H1 (cell line): ENCODE data around the gene RAB3GAP2. TPM values are rescaled to one million over a fixed set of nuclear protein-coding genes. Genes with fewer than 3 reads are reported as not detected.

Experiments
- CTCF ChIA-PET: fragments of 300-600 bp; sonication (Branson Sonifier 250); formaldehyde crosslinking; loops from one replicate; lab custom pipeline; 2021; ENCODE audit not compliant: partially characterized antibody; lab: Charles Lee
- POLR2A ChIA-PET: fragments of 300-600 bp; sonication (Branson Sonifier 250); formaldehyde crosslinking; loops from one replicate; lab custom pipeline; 2021; ENCODE audit warnings: inconsistent platforms; ENCODE audit not compliant: partially characterized antibody; lab: Charles Lee
- DNase-seq, 2 experiments: peaks; one replicate each; pipeline versions ENCODE4 v3.0.0 to v3.0.0-alpha.2; 2010 to 2022; ENCODE audit warnings: low spot score in 2 of 2, low read depth in 1 of 2, mixed read lengths in 1 of 2
- FAIRE-seq: peaks from 2 replicates; lab custom pipeline; 2011; peaks lifted over from hg19 to GRCh38; lab: Jason Lieb, UNC
- H2AFZ ChIP-seq: 2 replicates; pipeline ENCODE4 v1.8.1; 2012; ENCODE audit warnings: low read length, inconsistent platforms
- H2AK5ac ChIP-seq: 2 replicates; pipeline ENCODE4 v1.6.1; 2013; ENCODE audit warnings: low read depth, low read length
- H2BK120ac ChIP-seq: replicated peaks from 2 replicates; pipeline ENCODE3; 2013; ENCODE audit warnings: low read depth, low read length, inconsistent platforms
- H2BK12ac ChIP-seq: 2 replicates; pipeline ENCODE4 v1.6.1; 2013; ENCODE audit warnings: low read depth, low read length
- H2BK15ac ChIP-seq: 2 replicates; pipeline ENCODE4 v1.6.1; 2013; ENCODE audit warnings: low read length
- H2BK20ac ChIP-seq: 2 replicates; pipeline ENCODE4 v1.6.1; 2013; ENCODE audit warnings: low read length
- H2BK5ac ChIP-seq: 2 replicates; pipeline ENCODE4 v1.6.1; 2013; ENCODE audit warnings: low read depth, low read length
- H3K14ac ChIP-seq: 2 replicates; pipeline ENCODE4 v1.6.1; 2013; ENCODE audit warnings: inconsistent platforms; ENCODE audit not compliant: insufficient read length
- H3K18ac ChIP-seq: 2 replicates; pipeline ENCODE4 v1.6.1; 2013; ENCODE audit warnings: low read length; ENCODE audit errors: extremely low read depth
- H3K23ac ChIP-seq: 2 replicates; pipeline ENCODE4 v1.6.1; 2013; ENCODE audit warnings: inconsistent platforms; ENCODE audit not compliant: insufficient read length
- H3K23me2 ChIP-seq: 2 replicates; pipeline ENCODE4 v1.6.1; 2013; ENCODE audit warnings: low read depth, low read length
- H3K27ac ChIP-seq: 2 replicates; pipeline ENCODE4 v1.6.1; 2011; ENCODE audit warnings: low read depth, low read length, inconsistent platforms
- H3K27me3 ChIP-seq, 4 experiments: replicated peaks in 1 of 4; 1 replicate in 1 of 4; 2 replicates in 3 of 4; pipeline versions ENCODE4 v1.6.1 to v1.8.1; 2011 to 2013; ENCODE audit warnings: low read length in 3 of 4, mild to moderate bottlenecking in 3 of 4, inconsistent platforms in 2 of 4, mixed read lengths in 2 of 4, moderate library complexity in 1 of 4; ENCODE audit not compliant: control insufficient read depth in 3 of 4, insufficient read depth in 3 of 4; ENCODE audit errors: extremely low read depth in 1 of 4
- H3K36me3 ChIP-seq, 4 experiments: 2 replicates each; pipeline versions ENCODE4 v1.6.1 to v1.8.1; 2011 to 2013; ENCODE audit warnings: mild to moderate bottlenecking in 4 of 4, low read length in 3 of 4, moderate library complexity in 2 of 4, control low read depth in 1 of 4, inconsistent platforms in 1 of 4; ENCODE audit not compliant: insufficient read depth in 4 of 4, control insufficient read depth in 2 of 4
- H3K4ac ChIP-seq: replicated peaks from 2 replicates; pipeline ENCODE3; 2013; ENCODE audit warnings: low read length, low read depth, mixed read lengths, inconsistent platforms; ENCODE audit not compliant: insufficient read length
- H3K4me1 ChIP-seq, 4 experiments: replicated peaks in 1 of 4; 1 replicate in 1 of 4; 2 replicates in 3 of 4; pipeline versions ENCODE4 v1.6.1 to v1.8.1; 2011 to 2013; ENCODE audit warnings: low read length in 3 of 4, inconsistent platforms in 2 of 4, mixed read lengths in 1 of 4; ENCODE audit not compliant: insufficient read depth in 4 of 4, control insufficient read depth in 3 of 4
- H3K4me2 ChIP-seq, 2 experiments: 2 replicates each; pipeline versions ENCODE4 v1.6.1 to v1.8.1; 2011 to 2013; ENCODE audit warnings: low read depth in 2 of 2, low read length in 2 of 2, control low read depth in 1 of 2, inconsistent platforms in 1 of 2, mild to moderate bottlenecking in 1 of 2; ENCODE audit not compliant: insufficient read depth in 1 of 2
- H3K4me3 ChIP-seq, 4 experiments: fragments of 200-600, 300-600 bp in 1 of 4; sonication (generic), shearing (Covaris generic), sonication (Bioruptor Twin) in 1 of 4; 2 replicates each; pipeline versions ENCODE4 v1.5.1 to v1.8.1; 2011 to 2016; ENCODE audit warnings: low read length in 4 of 4, low read depth in 3 of 4, control low read depth in 2 of 4, inconsistent platforms in 2 of 4, mild to moderate bottlenecking in 2 of 4, mixed read lengths in 1 of 4, moderate library complexity in 1 of 4; ENCODE audit not compliant: insufficient read depth in 2 of 4; ENCODE audit errors: extremely low read depth in 1 of 4
- H3K56ac ChIP-seq: replicated peaks from 2 replicates; pipeline ENCODE3; 2013; ENCODE audit warnings: low read depth, mild to moderate bottlenecking, mixed read lengths, low read length, inconsistent platforms; ENCODE audit not compliant: insufficient read length
- H3K79me1 ChIP-seq: 2 replicates; pipeline ENCODE4 v1.6.1; 2013; ENCODE audit warnings: low read depth, low read length, control low read depth
- H3K79me2 ChIP-seq, 2 experiments: 2 replicates each; pipeline versions ENCODE4 v1.6.1 to v1.8.1; 2012 to 2013; ENCODE audit warnings: low read length in 2 of 2, mild to moderate bottlenecking in 2 of 2, inconsistent platforms in 1 of 2; ENCODE audit not compliant: insufficient read depth in 2 of 2, control insufficient read depth in 1 of 2
- H3K9ac ChIP-seq, 4 experiments: replicated peaks in 1 of 4; 1 replicate in 1 of 4; 2 replicates in 3 of 4; pipeline versions ENCODE4 v1.6.1 to v1.8.1; 2011 to 2013; ENCODE audit warnings: low read depth in 3 of 4, low read length in 3 of 4, control low read depth in 2 of 4, mild to moderate bottlenecking in 2 of 4, moderate library complexity in 2 of 4, inconsistent platforms in 1 of 4; ENCODE audit errors: extremely low read depth in 1 of 4
- H3K9me3 ChIP-seq, 2 experiments: 2 replicates each; pipeline versions ENCODE4 v1.6.1 to v1.8.1; 2012 to 2013; ENCODE audit warnings: mild to moderate bottlenecking in 2 of 2, moderate library complexity in 2 of 2, control low read depth in 1 of 2, inconsistent platforms in 1 of 2, low read depth in 1 of 2, low read length in 1 of 2, mixed read lengths in 1 of 2; ENCODE audit not compliant: insufficient read depth in 2 of 2
- H4K20me1 ChIP-seq, 2 experiments: replicated peaks in 1 of 2; 2 replicates each; pipeline versions ENCODE3 to v1.8.1; 2011 to 2013; ENCODE audit warnings: inconsistent platforms in 2 of 2, low read length in 2 of 2, mild to moderate bottlenecking in 1 of 2; ENCODE audit not compliant: insufficient read depth in 2 of 2, control insufficient read depth in 1 of 2
- H4K5ac ChIP-seq: 2 replicates; pipeline ENCODE4 v1.6.1; 2013; ENCODE audit warnings: low read length, low read depth, mixed read lengths, inconsistent platforms; ENCODE audit not compliant: insufficient read length
- H4K8ac ChIP-seq: 2 replicates; pipeline ENCODE4 v1.8.0; 2013; ENCODE audit warnings: mild to moderate bottlenecking, moderate library complexity, low read length, inconsistent platforms; ENCODE audit not compliant: insufficient read depth; ENCODE audit errors: extremely low read depth
- H4K91ac ChIP-seq: replicated peaks from 2 replicates; pipeline ENCODE3; 2013; ENCODE audit warnings: low read length, mixed read lengths, inconsistent platforms; ENCODE audit not compliant: insufficient read length
- CREB1 ChIP-seq: IDR thresholded peaks from 2 replicates; pipeline ENCODE4 v1.6.1; 2012; ENCODE audit warnings: inconsistent platforms
- EGR1 ChIP-seq: IDR thresholded peaks from 2 replicates; pipeline ENCODE4 v1.6.1; 2011; ENCODE audit warnings: low read depth, low read length, borderline replicate concordance
- EZH2 ChIP-seq: fragments of 200-600 bp; sonication (generic); IDR thresholded peaks from 2 replicates; pipeline ENCODE4 v1.7.1; 2012; ENCODE audit warnings: low read depth, mild to moderate bottlenecking, moderate library complexity, low read length, inconsistent platforms; ENCODE audit not compliant: severe bottlenecking
- HDAC6 ChIP-seq: IDR thresholded peaks from one replicate; pipeline ENCODE4 v1.7.1; 2012; ENCODE audit warnings: low read depth, mild to moderate bottlenecking, inconsistent platforms, low read length, moderate library complexity
- JUND ChIP-seq: IDR thresholded peaks from 2 replicates; pipeline ENCODE4 v1.6.1; 2011; ENCODE audit warnings: mild to moderate bottlenecking, improper control_type of control experiment, low read length
- KDM1A ChIP-seq: fragments of 200-600, 300-600 bp; sonication (generic); IDR thresholded peaks from 2 replicates; pipeline ENCODE4 v1.7.1; 2016; ENCODE audit warnings: mild to moderate bottlenecking, low read length, borderline replicate concordance
- PHF8 ChIP-seq: fragments of 200-600 bp; sonication (generic); conservative IDR thresholded peaks from 2 replicates; pipeline ENCODE4 v1.7.1; 2012; ENCODE audit warnings: low read depth, mild to moderate bottlenecking, inconsistent platforms, low read length, moderate library complexity
- POLR2AphosphoS5 ChIP-seq: IDR thresholded peaks from 2 replicates; pipeline ENCODE4 v1.6.1; 2011; ENCODE audit warnings: low read depth, low read length
- SIX5 ChIP-seq: IDR thresholded peaks from 2 replicates; pipeline ENCODE4 v1.6.1; 2011; ENCODE audit warnings: mild to moderate bottlenecking, low read depth, low read length
- SP1 ChIP-seq: IDR thresholded peaks from 2 replicates; pipeline ENCODE4 v1.6.1; 2011; ENCODE audit warnings: low read depth, low read length
- YY1 ChIP-seq: IDR thresholded peaks from 2 replicates; pipeline ENCODE4 v1.6.1; 2011; ENCODE audit warnings: low read depth, mild to moderate bottlenecking, low read length
- ZNF274 ChIP-seq: IDR thresholded peaks from 2 replicates; pipeline ENCODE4 v1.7.0; 2012; ENCODE audit warnings: low read length, borderline replicate concordance; ENCODE audit errors: extremely low read depth
- WGBS, 2 experiments: shearing (Covaris generic) in 1 of 2; methylation state at CpG; one replicate each; pipeline versions ENCODE4 v1.1.6 to v1.1.7; 2013 to 2015; ENCODE audit warnings: low lambda C conversion rate in 2 of 2, mixed read lengths in 2 of 2, inconsistent platforms in 1 of 2, low coverage in 1 of 2, missing lambda C conversion rate in 1 of 2; ENCODE audit not compliant: insufficient replicate concordance in 2 of 2, insufficient coverage in 1 of 2, insufficient read length in 1 of 2; ENCODE audit errors: extremely low coverage in 1 of 2, missing lambda C conversion rate in 1 of 2; 5-methylcytosine and 5-hydroxymethylcytosine counted together
- polyA plus RNA-seq, 7 experiments: library from polyadenylated mRNA; depleted of rRNA in 3 of 7; stranded (reverse) in 5 of 7; unstranded in 2 of 7; fragments of >200 nt in 5 of 7; fragments of 200-250 nt in 2 of 7; gene quantifications; 1 replicate in 5 of 7; 2 replicates in 1 of 7; 4 replicates in 1 of 7; pipeline versions ENCODE4 v1.2.1 to v1.2.3, GENCODE V29; 2011 to 2013; ENCODE audit warnings: missing spikeins in 2 of 7, mixed read lengths in 2 of 7
- total RNA-seq: library from RNA; stranded (reverse); fragmentation: NEBNext Ultra II Directional; extraction: Animal tissue kit (Norgen Biotek cat#: 25700); gene quantifications from 2 replicates; pipeline ENCODE4 v1.2.1, GENCODE V29; 2021
- TF ChIP-seq, protein P1 (sequence below): IDR thresholded peaks from 2 replicates; pipeline ENCODE4 v1.6.1; 2011; ENCODE audit warnings: low read depth, mild to moderate bottlenecking, low read length; ENCODE audit not compliant: insufficient read depth
- TF ChIP-seq, protein P2 (sequence below): IDR thresholded peaks from 2 replicates; pipeline ENCODE4 v1.6.1; 2012; ENCODE audit warnings: inconsistent platforms

RAB3GAP2 gene
- total and polyA plus RNA-seq, 2 of the 8 experiments (the other 6 are each of a cell fraction or from before 2014, with no cell fraction given), result 19.7 to 52.7 TPM

DNA sequence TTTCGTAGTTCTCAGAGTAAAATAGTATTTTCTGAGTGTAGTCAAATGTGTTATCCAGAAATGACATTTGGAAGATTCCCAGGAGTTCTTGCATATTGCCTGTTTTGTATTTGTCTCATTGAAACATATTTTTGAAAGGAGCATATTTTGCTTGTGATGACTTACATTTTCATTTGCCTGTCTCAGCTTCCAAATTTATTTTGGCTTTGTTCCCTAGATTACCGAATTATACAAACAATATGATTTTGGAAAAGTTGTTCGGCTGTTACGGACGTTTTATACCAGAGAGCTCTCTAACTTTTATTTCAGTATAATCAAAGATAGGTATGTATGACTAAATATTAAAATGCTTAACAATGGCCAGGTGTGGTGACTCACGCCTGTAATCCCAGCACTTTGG, 132.3 kb downstream of the RAB3GAP2 start:
- Histone ChIP-seq H2BK20ac (no peak overlapping the region), H3K79me1 (no peaks in the 10 kb centered on the region), H4K8ac (no peak overlapping the region), H3K23ac (no peak overlapping the region), H3K27me3 (no peaks in the 10 kb centered on the region), H2BK120ac (no peak overlapping the region), H4K20me1 (no peaks in the 10 kb centered on the region), H3K4ac (no peak overlapping the region), H3K23me2 (no peaks in the 10 kb centered on the region), H3K27ac (no peak overlapping the region), H3K56ac (no peak overlapping the region), H3K14ac (no peak overlapping the region), H3K36me3 (peaks cover 0 to 45% (median 24%) of the 10 kb centered on the region in 4 experiments; a peak in 5 of 8 replicates), H3K9ac (no peak overlapping the region), H2AFZ (no peak overlapping the region), H2BK5ac (no peak overlapping the region), H3K79me2 (no peaks in the 10 kb centered on the region), H2BK15ac (no peak overlapping the region), H3K4me2 (no peak overlapping the region), H4K5ac (no peak overlapping the region), H3K18ac (no peak overlapping the region), H3K9me3 (no peaks in the 10 kb centered on the region), H2AK5ac (no peak overlapping the region), H3K4me3 (no peak overlapping the region), H2BK12ac (no peak overlapping the region), H4K91ac (no peak overlapping the region), H3K4me1 (no peaks in the 10 kb centered on the region)
- FAIRE-seq, result no peak
- ChIA-PET POLR2A (no interaction called here), CTCF (interaction anchor here (0.6 kb wide), 1 partner anchor 181 kb away, joined by 3 read pairs; no protein-coding TSS in a partner anchor)
- 99% methylated on average over 6 of the region's 6 CpGs; no CpG with 5 or more reads in 1 of the 2 experiments for WGBS, 2 experiments
- no peak for DNase-seq
- TF ChIP-seq EGR1, result no peak
- TF ChIP-seq CREB1, result no peak
- no peak for TF ChIP-seq HDAC6
- TF ChIP-seq, protein P1, sequence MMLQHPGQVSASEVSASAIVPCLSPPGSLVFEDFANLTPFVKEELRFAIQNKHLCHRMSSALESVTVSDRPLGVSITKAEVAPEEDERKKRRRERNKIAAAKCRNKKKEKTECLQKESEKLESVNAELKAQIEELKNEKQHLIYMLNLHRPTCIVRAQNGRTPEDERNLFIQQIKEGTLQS, result no peak
- TF ChIP-seq YY1, result no peak
- TF ChIP-seq PHF8, result no peak
- TF ChIP-seq, protein P2, sequence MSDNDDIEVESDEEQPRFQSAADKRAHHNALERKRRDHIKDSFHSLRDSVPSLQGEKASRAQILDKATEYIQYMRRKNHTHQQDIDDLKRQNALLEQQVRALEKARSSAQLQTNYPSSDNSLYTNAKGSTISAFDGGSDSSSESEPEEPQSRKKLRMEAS, result no peak
- TF ChIP-seq EZH2, result no peak
- TF ChIP-seq JUND, result no peak
- no peak for TF ChIP-seq KDM1A
- TF ChIP-seq SP1, result no peak
- TF ChIP-seq POLR2AphosphoS5, result no peak
- no peak for TF ChIP-seq ZNF274
- no peak for TF ChIP-seq SIX5
